IMR-90 (cell line): Measurements from ENCODE around the gene ZNF221.

Experiments
- CTCF ChIP-seq: conservative IDR thresholded peaks from 2 replicates; pipeline ENCODE4 v1.5.1; 2012; ENCODE audit warnings: mild to moderate bottlenecking, low read depth, low read length, improper control_type of control experiment
- MXI1 ChIP-seq: IDR thresholded peaks from 2 replicates; pipeline ENCODE4 v1.6.1; 2012; ENCODE audit warnings: low read depth, mild to moderate bottlenecking, low read length, moderate library complexity, borderline replicate concordance
- POLR2A ChIP-seq: IDR thresholded peaks from 2 replicates; pipeline ENCODE4 v1.6.1; 2012; ENCODE audit warnings: mild to moderate bottlenecking, low read depth, low read length

GRCh38 chr19:44005973-44006372, 54.9 kb downstream of the ZNF221 start:
- no peak for TF ChIP-seq CTCF
- TF ChIP-seq POLR2A, result no peak
- no peak for TF ChIP-seq MXI1
